ENCODE data around the gene PCYOX1L. TPM values are rescaled to one million over a fixed set of nuclear protein-coding genes. Genes with fewer than 3 reads are reported as not detected.

PCYOX1L gene
- total and polyA plus RNA-seq, 9 of the 15 experiments (the other 6 are each of a cell fraction or from before 2014, with no cell fraction given), result 2.3 to 17.9 (median 6.0) TPM

DNA sequence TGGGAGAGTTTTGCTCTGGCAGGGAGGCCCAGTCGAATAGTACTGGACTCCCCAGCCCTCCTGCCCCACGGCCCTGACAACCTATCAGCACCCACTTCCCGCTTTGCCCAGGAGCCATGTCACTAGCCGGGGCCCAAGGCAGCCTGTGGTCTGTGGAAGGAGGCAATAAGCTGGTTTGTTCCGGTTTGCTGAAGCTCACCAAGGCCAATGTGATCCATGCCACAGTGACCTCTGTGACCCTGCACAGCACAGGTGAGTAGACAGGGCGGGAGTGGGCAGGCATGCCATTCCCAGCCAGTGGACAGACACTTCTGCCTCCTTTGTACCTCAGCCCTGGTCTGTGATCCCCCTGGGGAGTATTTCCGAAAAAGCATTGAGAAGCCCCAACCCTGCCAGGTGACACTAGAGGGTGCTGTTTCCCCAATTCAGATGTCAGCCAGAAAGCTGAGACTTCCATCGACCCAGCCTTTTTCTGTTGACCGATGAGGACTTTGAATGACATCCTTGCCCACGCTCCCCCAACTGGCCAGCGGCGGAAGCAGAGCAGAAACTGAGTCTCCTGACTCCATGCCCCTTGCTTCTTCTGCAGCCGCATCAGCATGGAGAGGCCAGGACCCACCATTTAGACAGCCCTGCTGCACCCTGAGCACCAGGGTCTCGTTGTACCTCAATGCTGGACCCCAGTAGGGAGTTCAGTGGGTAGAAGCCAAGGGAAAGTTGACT is 9.6 kb downstream of the PCYOX1L start (continued):
- TF ChIP-seq, protein P1, sequence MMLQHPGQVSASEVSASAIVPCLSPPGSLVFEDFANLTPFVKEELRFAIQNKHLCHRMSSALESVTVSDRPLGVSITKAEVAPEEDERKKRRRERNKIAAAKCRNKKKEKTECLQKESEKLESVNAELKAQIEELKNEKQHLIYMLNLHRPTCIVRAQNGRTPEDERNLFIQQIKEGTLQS (IDR thresholded peaks at IDR 0.05), result no peak
- TF ChIP-seq, protein P1 (CRISPR knock-in tag; conservative IDR thresholded peaks at IDR 0.05), result no peak
- TF ChIP-seq CREB1 (IDR thresholded peaks at IDR 0.05), result no peak
- 0 out of 2 replicates have a peak, but pooled peaks have one; percentile 50 for TF ChIP-seq CREB1 (CRISPR knock-in tag; IDR thresholded peaks at IDR 0.05)
- no peak for TF ChIP-seq SMAD1 (IDR thresholded peaks at IDR 0.05; ENCODE audit: low read depth, low read length, partially characterized antibody)
- no peak for TF ChIP-seq GTF2A2 (tag; IDR thresholded peaks at IDR 0.05)
- 0 out of 2 replicates have a peak, but pooled peaks have one; percentile 18 for TF ChIP-seq CHD2 (IDR thresholded peaks at IDR 0.05; ENCODE audit: low read depth, low read length)
- TF ChIP-seq PML (IDR thresholded peaks at IDR 0.05; ENCODE audit: low read length), result no peak
- TF ChIP-seq RFX1 (IDR thresholded peaks at IDR 0.05), result no peak
- TF ChIP-seq, protein P2, sequence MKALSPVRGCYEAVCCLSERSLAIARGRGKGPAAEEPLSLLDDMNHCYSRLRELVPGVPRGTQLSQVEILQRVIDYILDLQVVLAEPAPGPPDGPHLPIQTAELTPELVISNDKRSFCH (CRISPR knock-in tag; IDR thresholded peaks at IDR 0.05), result no peak
- TF ChIP-seq, protein P2 (tag; IDR thresholded peaks at IDR 0.05), result no peak
- TF ChIP-seq, protein P3, sequence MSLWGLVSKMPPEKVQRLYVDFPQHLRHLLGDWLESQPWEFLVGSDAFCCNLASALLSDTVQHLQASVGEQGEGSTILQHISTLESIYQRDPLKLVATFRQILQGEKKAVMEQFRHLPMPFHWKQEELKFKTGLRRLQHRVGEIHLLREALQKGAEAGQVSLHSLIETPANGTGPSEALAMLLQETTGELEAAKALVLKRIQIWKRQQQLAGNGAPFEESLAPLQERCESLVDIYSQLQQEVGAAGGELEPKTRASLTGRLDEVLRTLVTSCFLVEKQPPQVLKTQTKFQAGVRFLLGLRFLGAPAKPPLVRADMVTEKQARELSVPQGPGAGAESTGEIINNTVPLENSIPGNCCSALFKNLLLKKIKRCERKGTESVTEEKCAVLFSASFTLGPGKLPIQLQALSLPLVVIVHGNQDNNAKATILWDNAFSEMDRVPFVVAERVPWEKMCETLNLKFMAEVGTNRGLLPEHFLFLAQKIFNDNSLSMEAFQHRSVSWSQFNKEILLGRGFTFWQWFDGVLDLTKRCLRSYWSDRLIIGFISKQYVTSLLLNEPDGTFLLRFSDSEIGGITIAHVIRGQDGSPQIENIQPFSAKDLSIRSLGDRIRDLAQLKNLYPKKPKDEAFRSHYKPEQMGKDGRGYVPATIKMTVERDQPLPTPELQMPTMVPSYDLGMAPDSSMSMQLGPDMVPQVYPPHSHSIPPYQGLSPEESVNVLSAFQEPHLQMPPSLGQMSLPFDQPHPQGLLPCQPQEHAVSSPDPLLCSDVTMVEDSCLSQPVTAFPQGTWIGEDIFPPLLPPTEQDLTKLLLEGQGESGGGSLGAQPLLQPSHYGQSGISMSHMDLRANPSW (CRISPR knock-in tag; IDR thresholded peaks at IDR 0.05), result no peak
- no peak for TF ChIP-seq HNRNPUL1 (IDR thresholded peaks at IDR 0.05; ENCODE audit: low read length)
- TF ChIP-seq SOX6 (IDR thresholded peaks at IDR 0.05), result no peak
- no peak for TF ChIP-seq CHD1 (IDR thresholded peaks at IDR 0.05; ENCODE audit: low read length)
- TF ChIP-seq FOS (IDR thresholded peaks at IDR 0.05; ENCODE audit: extremely low read depth, insufficient read length), result no peak
- peak; percentile 83 for TF ChIP-seq MEIS2 (IDR thresholded peaks at IDR 0.05; ENCODE audit: partially characterized antibody)
- no peak for TF ChIP-seq HDAC3 (IDR thresholded peaks at IDR 0.05; ENCODE audit: borderline replicate concordance, partially characterized antibody)
- no peak for TF ChIP-seq FUS (optimal IDR thresholded peaks at IDR 0.05; ENCODE audit: low read depth, low read length)
- TF ChIP-seq E2F3 (CRISPR knock-in tag; IDR thresholded peaks at IDR 0.05), result no peak
- TF ChIP-seq ZNF24 (IDR thresholded peaks at IDR 0.05), result no peak
- no peak for TF ChIP-seq ZNF785 (CRISPR knock-in tag; IDR thresholded peaks at IDR 0.05)
- TF ChIP-seq, protein P4, sequence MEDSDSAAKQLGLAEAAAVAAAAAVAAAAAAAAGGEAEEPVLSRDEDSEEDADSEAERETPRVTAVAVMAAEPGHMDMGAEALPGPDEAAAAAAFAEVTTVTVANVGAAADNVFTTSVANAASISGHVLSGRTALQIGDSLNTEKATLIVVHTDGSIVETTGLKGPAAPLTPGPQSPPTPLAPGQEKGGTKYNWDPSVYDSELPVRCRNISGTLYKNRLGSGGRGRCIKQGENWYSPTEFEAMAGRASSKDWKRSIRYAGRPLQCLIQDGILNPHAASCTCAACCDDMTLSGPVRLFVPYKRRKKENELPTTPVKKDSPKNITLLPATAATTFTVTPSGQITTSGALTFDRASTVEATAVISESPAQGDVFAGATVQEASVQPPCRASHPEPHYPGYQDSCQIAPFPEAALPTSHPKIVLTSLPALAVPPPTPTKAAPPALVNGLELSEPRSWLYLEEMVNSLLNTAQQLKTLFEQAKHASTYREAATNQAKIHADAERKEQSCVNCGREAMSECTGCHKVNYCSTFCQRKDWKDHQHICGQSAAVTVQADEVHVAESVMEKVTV (CRISPR knock-in tag; IDR thresholded peaks at IDR 0.05), result peak; percentile 59

Data from K562 (cell line).